ENCODE data around the gene STK10. TPM values are rescaled to one million over a fixed set of nuclear protein-coding genes. Genes with fewer than 3 reads are reported as not detected.

STK10 gene
- total RNA-seq, 2 experiments from 2014 or later = 301 to 316 TPM

DNA sequence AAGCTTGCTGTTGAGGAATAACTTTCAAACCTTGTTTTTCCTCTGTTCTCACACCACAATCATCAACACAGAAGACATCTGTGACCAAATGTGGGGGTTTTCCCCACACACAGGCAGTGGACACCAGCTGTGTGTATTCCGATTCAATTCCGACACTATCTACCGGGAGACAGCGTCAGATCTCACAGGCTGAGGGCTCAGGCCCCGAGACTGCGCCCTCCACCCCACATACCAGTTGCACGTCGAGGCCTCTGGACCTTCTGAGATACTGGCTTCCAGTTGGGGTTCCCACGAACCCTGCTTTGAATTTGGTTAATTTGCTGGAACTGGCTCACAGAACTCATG is 41.3 kb downstream of the STK10 start:
- H3K27me3 Mint-ChIP-seq = no peaks in the 10 kb centered on the region
- DNase-seq = no peak
- POLR2A ChIA-PET = interaction anchor here (1.0 kb wide), 1 partner anchor 32 kb away, joined by 3 read pairs; no protein-coding TSS in a partner anchor
- H3K4me3 Mint-ChIP-seq = no peak overlapping the region
- CTCF ChIA-PET = interaction anchor here (1.2 kb wide), 1 partner anchor 42 kb away, joined by 3 read pairs; the partner anchor contains the start of gene STK10
- no peaks in the 10 kb centered on the region for H3K9me3 Mint-ChIP-seq
- peaks cover 74% of the 10 kb centered on the region for H3K4me1 Mint-ChIP-seq
- H3K27ac Mint-ChIP-seq = no peak overlapping the region
- H3K36me3 Mint-ChIP-seq (ENCODE audit: low read depth) = peaks cover 61% of the 10 kb centered on the region

DNA sequence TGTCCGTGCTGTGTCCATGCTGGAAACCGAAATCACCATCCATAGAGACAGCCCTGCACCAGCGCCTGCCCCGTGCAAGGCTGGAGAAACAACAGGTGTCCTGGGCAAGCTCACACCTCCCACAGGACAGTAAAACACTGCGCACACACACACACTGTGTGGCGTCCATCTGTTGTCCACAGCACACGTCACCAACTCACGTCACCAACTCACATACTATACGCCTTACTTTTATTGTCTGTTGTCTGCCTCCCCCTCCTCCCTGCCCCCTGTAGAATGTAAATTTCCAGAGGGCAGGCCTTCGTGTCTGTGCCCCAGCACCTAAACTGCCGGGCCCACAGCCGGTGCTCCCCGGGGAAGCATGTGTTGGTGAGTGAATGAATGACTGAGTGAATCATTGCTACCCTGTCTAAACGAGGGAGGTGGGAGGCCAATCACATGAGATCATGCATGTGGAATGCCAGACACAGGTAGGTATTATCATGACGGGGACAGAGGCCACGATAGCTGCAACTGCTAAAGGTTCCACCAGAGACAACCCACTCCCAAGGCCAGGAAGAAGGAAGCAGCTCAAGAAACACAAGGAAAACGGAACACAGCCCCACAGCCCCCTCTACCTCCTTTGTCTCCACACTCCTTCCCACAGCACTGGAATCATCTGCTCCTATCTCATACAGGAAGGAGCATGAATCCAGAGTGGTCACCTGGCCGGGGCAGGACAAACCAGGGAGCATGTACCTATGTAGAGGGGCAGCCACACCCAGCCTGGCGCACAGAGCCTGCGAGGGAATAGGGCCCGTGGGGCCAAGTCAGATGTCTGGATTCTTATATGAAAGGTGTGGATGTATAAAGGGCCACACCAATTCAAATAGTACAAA is 41.9 kb downstream of the STK10 start:
- H3K27ac Mint-ChIP-seq = no peak overlapping the region
- no peak for DNase-seq
- H3K36me3 Mint-ChIP-seq (ENCODE audit: low read depth) = peaks cover 59% of the 10 kb centered on the region
- H3K27me3 Mint-ChIP-seq = no peaks in the 10 kb centered on the region
- H3K4me1 Mint-ChIP-seq = peaks cover 71% of the 10 kb centered on the region
- no peak overlapping the region for H3K4me3 Mint-ChIP-seq
- POLR2A ChIA-PET = interaction anchor here (1.0 kb wide), 1 partner anchor 32 kb away, joined by 3 read pairs; no protein-coding TSS in a partner anchor
- H3K9me3 Mint-ChIP-seq = no peaks in the 10 kb centered on the region
- CTCF ChIA-PET = interaction anchor here (1.2 kb wide), 1 partner anchor 42 kb away, joined by 3 read pairs; the partner anchor contains the start of gene STK10

DNA sequence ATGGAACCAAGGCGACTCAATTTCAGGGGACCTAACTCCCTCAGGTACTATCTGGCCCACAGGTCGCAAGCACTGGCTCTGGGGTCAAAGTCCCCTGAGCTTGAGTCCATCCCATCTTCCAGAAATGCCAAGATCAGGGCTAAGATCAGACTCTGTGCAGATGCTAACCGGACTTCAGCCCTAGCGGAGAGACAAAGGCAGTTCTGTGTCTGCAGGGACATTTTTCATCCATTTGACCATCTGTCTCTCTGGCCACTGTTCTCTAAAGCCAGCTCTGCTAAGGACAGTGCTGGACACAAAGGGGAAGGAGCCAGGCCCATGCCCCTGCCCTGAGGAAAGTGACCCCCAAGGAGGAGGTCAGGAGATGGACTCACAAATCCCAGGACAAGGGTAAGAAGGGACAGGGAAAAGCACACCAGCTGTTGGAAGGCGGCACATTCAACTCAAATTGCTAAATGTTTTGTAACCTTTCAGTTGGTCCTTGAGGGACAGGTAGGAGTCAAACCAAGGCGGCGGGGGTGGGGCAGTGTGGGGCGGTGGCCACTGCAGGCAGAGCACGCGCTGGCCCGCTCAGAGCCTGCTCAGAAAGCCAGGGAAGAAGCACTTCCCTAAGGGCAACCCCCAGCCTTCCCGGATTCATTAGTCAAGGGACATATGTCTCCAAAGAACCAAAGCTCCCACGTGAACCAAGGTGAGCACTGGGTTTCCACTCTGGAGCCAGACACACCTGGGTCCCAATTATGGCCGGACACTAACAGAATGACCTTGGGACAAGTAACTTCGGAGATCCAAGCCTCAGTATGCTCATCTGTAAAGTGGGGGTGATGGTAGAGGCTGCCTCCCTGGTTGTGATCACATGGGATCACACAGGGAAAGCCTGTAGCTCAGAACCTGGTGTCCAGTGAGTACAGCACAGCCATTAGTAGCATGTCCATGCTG is 42.8 kb downstream of the STK10 start:
- H3K27me3 Mint-ChIP-seq = no peaks in the 10 kb centered on the region
- ChIA-PET POLR2A (interaction anchor here (1.0 kb wide), 1 partner anchor 30 kb away, joined by 3 read pairs; no protein-coding TSS in a partner anchor), CTCF (no interaction called here)
- peaks cover 57% of the 10 kb centered on the region for H3K36me3 Mint-ChIP-seq (ENCODE audit: low read depth)
- DNase-seq = no peak
- H3K4me1 Mint-ChIP-seq = peaks cover 68% of the 10 kb centered on the region
- no peak overlapping the region for H3K4me3 Mint-ChIP-seq
- H3K9me3 Mint-ChIP-seq = no peaks in the 10 kb centered on the region
- no peak overlapping the region for H3K27ac Mint-ChIP-seq

DNA sequence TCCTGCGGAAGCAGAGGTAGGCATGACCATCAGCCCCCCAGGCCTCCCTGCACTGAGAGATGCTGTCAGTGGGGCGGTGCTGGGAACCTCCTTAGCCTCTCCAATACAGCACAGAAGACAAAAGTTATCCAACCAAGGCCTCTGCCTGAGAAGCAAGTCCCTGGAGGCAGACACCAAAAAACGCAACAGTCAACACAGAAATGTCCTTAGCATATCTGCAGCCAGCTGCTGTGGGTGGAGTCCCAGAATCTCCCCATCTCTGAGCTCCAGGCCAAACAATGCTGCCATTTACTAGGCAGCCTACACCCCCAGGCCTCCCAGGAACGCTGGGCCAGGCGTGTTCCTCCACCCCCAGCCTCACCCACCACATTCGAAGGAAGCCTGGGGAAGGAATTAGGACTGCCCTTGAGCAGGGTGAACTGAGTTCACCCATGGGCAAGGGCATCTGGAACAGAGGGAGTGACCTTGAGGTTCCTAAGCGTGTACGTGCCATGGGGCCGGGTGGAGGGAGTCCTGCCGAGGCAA is 43.7 kb downstream of the STK10 start:
- no peak for DNase-seq
- Mint-ChIP-seq H3K36me3 (ENCODE audit: low read depth) (peaks cover 60% of the 10 kb centered on the region), H3K27ac (no peak overlapping the region), H3K27me3 (no peaks in the 10 kb centered on the region), H3K4me1 (peaks cover 71% of the 10 kb centered on the region), H3K4me3 (no peak overlapping the region), H3K9me3 (no peaks in the 10 kb centered on the region)
- POLR2A ChIA-PET = interaction anchor here (1.0 kb wide), 1 partner anchor 31 kb away, joined by 3 read pairs; no protein-coding TSS in a partner anchor
- CTCF ChIA-PET = no interaction called here

DNA sequence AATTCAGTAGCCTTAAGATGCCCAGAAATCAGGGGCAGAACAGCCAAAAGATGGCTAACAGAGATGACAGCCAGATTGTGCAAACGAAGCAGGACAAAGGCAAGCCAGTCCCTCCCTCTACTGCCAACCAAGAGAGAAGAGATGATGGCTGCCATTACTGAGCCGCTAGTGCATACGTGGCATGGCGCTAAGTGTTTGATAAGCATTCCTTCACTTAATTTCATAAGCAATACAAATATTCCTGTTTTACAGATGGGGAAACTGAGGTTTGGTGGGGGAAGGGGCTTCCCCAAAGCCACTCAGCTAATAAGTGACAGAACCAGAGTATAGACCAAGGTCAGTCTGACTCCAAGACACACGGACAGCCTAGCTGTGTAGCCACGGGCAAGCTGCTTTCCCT is 44.1 kb downstream of the STK10 start:
- ChIA-PET POLR2A (interaction anchor here (1.4 kb wide), 1 partner anchor 53 kb away, joined by 4 read pairs; no protein-coding TSS in a partner anchor), CTCF (no interaction called here)
- Mint-ChIP-seq H3K36me3 (ENCODE audit: low read depth) (peaks cover 59% of the 10 kb centered on the region), H3K27me3 (no peaks in the 10 kb centered on the region), H3K4me1 (peaks cover 71% of the 10 kb centered on the region), H3K9me3 (no peaks in the 10 kb centered on the region), H3K4me3 (no peak overlapping the region), H3K27ac (no peak overlapping the region)
- DNase-seq = no peak

DNA sequence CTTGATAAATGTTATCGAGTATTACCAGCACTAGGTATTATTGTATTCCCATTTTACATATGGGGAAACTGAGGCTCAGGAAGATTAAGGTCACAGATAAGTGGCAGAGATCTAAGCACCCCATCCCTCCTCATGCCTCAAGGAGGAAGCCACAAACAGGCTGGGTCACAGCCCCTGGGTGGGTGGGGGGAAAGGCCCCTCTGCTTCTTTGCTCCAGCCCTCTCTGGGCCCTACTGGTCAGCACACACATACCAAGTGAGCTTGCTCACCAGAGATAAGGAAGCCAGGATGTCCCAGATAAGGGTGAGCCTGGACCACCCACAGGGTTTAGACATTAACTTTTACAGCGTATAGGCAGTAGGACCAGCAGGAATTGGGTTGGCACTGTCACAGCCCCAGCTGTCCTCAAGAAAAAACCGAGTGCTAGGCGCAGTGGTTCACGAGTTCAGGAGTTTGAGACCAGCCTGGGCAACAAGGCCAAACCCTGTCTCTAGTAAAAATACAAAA is 45.3 kb downstream of the STK10 start:
- POLR2A ChIA-PET = interaction anchor here (0.6 to 1.4 kb wide), 3 partner anchors 31 to 141 kb away, joined by 3 to 4 read pairs (median 3); partner anchors contain the start of gene UBTD2
- H3K9me3 Mint-ChIP-seq = no peaks in the 10 kb centered on the region
- no peak overlapping the region for H3K4me3 Mint-ChIP-seq
- DNase-seq = no peak
- CTCF ChIA-PET = interaction anchor here (0.6 to 1.9 kb wide), 2 partner anchors 46 to 108 kb away, joined by 3 to 8 read pairs; partner anchors contain the start of gene STK10
- H3K27ac Mint-ChIP-seq = no peak overlapping the region
- no peaks in the 10 kb centered on the region for H3K27me3 Mint-ChIP-seq
- peaks cover 55% of the 10 kb centered on the region for H3K36me3 Mint-ChIP-seq (ENCODE audit: low read depth)
- H3K4me1 Mint-ChIP-seq = peaks cover 66% of the 10 kb centered on the region

DNA sequence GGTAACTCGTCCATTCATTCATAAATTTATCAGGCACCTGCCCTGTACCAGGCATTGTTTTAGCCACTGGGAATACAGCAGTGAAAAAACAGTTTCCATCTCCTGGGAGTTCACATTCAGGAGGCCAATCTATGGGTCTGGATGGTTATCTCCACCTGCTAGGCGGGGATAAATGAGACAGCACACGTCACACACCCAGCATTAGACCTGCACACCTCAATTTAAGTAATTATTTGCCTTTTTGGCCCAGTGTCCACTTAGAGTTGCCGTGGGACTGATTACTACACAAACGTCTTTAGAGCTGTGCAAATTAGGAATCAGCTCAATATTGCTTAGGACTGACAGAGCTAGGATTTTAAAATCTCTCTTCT is 46.1 kb downstream of the STK10 start:
- no peak overlapping the region for H3K4me3 Mint-ChIP-seq
- DNase-seq = no peak
- ChIA-PET CTCF (interaction anchor here (1.9 kb wide), 1 partner anchor 47 kb away, joined by 8 read pairs; the partner anchor contains the start of gene STK10), POLR2A (no interaction called here)
- peaks cover 65% of the 10 kb centered on the region for H3K4me1 Mint-ChIP-seq
- no peaks in the 10 kb centered on the region for H3K9me3 Mint-ChIP-seq
- no peak overlapping the region for H3K27ac Mint-ChIP-seq
- no peaks in the 10 kb centered on the region for H3K27me3 Mint-ChIP-seq
- H3K36me3 Mint-ChIP-seq (ENCODE audit: low read depth) = peaks cover 54% of the 10 kb centered on the region

DNA sequence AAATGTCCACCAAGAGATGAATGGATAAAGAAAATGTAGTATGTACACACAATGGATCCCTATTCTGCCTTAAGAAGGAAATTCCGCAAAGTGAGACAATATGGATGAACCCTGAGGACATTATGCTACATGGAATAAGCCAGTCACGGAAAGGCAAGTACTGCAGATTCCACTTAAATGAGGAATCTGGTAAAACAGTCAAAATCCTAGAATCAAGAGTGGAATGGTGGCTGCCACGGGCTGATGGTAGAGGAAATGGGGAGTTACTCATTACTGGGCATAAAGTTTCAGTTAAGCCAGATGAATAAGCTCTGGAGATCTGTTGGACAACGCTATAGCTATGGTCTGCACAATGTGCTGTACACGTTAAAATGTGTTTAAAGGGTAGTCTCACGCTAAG is 47.2 kb downstream of the STK10 start:
- no peaks in the 10 kb centered on the region for H3K27me3 Mint-ChIP-seq
- H3K27ac Mint-ChIP-seq = no peak overlapping the region
- ChIA-PET CTCF (interaction anchor here (0.7 to 1.9 kb wide), 2 partner anchors 48 to 252 kb away, joined by 3 to 8 read pairs; partner anchors contain the start of gene STK10), POLR2A (interaction anchor here (0.7 kb wide), 2 partner anchors 8 to 38 kb away, joined by 3 read pairs; no protein-coding TSS in a partner anchor)
- H3K4me3 Mint-ChIP-seq = no peak overlapping the region
- peaks cover 51% of the 10 kb centered on the region for H3K36me3 Mint-ChIP-seq (ENCODE audit: low read depth)
- DNase-seq = no peak
- peaks cover 60% of the 10 kb centered on the region for H3K4me1 Mint-ChIP-seq
- no peaks in the 10 kb centered on the region for H3K9me3 Mint-ChIP-seq

DNA sequence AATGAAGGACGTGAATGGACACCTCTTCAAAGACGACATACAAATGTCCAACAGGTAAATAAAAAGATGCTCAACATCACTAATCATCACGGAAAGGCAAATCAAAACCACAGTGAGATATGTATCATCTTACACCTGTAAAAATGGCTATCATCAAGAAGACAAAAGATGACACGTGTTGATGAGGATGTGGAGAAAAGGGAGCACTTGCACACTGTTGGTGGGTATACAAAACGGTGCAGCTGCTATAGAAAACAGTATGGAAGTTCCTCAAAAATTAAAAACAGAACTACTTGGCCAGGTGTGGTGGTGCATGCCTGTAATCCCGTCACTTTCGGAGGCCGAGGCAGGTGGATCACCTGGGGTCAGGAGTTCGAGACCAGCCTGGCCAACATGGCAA is 47.9 kb downstream of the STK10 start:
- H3K4me1 Mint-ChIP-seq = peaks cover 66% of the 10 kb centered on the region
- H3K4me3 Mint-ChIP-seq = no peak overlapping the region
- no peak overlapping the region for H3K27ac Mint-ChIP-seq
- H3K27me3 Mint-ChIP-seq = no peaks in the 10 kb centered on the region
- ChIA-PET CTCF (no interaction called here), POLR2A (no interaction called here)
- DNase-seq = no peak
- H3K36me3 Mint-ChIP-seq (ENCODE audit: low read depth) = peaks cover 58% of the 10 kb centered on the region
- no peaks in the 10 kb centered on the region for H3K9me3 Mint-ChIP-seq

DNA sequence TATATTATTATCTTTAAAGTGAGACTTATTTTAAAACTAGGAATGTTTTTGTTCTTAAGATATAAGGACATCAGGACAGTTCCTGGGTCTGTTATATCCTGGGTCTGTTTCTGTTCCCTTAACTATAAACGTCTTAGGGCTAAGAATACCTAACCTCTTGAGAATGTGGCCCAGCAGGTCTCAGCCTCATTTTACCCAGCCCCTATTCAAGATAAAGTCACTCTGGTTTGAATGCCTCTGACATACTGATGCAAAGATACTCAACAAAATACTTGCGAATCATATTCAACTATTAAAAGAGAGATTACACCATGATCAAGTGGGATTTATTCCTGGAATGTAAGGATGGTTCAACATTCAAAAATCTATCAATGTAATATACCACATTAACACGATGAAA is 51.0 kb downstream of the STK10 start:
- POLR2A ChIA-PET = no interaction called here
- Mint-ChIP-seq H3K36me3 (ENCODE audit: low read depth) (peaks cover 74% of the 10 kb centered on the region), H3K9me3 (no peaks in the 10 kb centered on the region)

DNA sequence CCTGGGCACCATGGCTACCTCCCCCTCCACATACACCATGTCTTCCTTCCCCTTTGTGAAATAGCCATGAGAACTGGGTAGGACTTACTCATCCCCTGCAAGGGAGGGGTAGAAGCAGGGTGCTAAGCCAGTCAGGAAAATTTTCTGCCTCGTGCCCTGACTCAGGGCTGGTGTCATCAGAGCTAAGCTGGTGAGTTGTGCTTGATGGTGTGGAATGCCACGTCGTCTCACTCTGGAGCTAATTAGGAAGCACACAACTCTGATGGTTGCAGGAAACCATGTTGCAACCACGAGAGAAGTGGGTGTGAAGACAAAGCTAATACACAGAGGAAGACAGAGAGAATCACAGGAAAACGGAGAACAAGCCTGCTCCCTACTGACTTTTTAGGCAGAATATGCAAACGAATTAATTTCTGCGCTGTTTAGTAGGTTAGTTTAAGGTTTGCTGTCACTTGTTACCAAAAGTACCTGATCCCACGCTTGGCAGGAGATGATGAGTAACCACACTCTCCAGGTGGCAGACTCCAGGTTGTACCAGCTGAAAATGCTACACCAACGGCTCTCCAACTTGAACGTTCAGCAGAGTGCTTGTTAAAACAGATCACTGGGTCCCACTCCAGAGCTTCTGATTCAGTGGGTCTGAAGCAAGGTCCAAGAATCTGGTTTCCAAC is 54.5 kb downstream of the STK10 start:
- H3K27me3 Mint-ChIP-seq = no peaks in the 10 kb centered on the region
- DNase-seq = peak; percentile 39
- no peak overlapping the region for H3K4me3 Mint-ChIP-seq
- H3K36me3 Mint-ChIP-seq (ENCODE audit: low read depth) = peaks cover 81% of the 10 kb centered on the region
- ChIA-PET CTCF (interaction anchor here (0.7 to 1.6 kb wide), 3 partner anchors 27 to 149 kb away, joined by 3 to 4 read pairs (median 3); no protein-coding TSS in a partner anchor), POLR2A (interaction anchor here (0.7 to 2.1 kb wide), 8 partner anchors 10 to 55 kb away, joined by 3 to 13 read pairs (median 4); partner anchors contain the start of gene STK10)
- peak overlapping the region; percentile 78 for H3K27ac Mint-ChIP-seq
- H3K9me3 Mint-ChIP-seq = no peaks in the 10 kb centered on the region
- peaks cover 54% of the 10 kb centered on the region for H3K4me1 Mint-ChIP-seq

More for the DNA sequence above, 51.0 kb downstream of the STK10 start:
- Mint-ChIP-seq H3K27me3 (no peaks in the 10 kb centered on the region), H3K4me1 (peaks cover 65% of the 10 kb centered on the region), H3K4me3 (no peak overlapping the region), H3K27ac (no peak overlapping the region)
- DNase-seq = no peak
- CTCF ChIA-PET = interaction anchor here (0.6 kb wide), 1 partner anchor 78 kb away, joined by 4 read pairs; no protein-coding TSS in a partner anchor

DNA sequence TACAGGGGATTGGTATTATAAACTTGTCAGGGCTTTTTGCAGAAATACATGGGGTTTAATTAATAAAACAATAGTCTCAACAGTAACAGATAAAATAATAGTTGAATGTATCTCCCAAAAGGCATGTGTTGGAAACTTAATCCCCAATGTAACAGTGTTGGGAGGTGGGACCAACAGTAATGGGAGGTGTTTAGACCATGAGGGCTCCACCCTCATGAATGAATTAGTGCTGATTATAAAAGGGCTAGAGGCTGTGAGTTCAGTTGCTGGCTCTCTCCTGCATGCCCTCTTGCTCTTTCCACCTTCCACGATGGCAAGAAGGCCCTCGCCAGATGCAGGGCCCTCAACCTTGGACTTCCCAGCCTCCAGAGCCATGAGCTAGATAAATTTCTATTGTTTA is 56.3 kb downstream of the STK10 start:
- CTCF ChIA-PET = no interaction called here
- no peak overlapping the region for H3K27ac Mint-ChIP-seq
- no peaks in the 10 kb centered on the region for H3K9me3 Mint-ChIP-seq
- peaks cover 54% of the 10 kb centered on the region for H3K4me1 Mint-ChIP-seq
- H3K36me3 Mint-ChIP-seq (ENCODE audit: low read depth) = peaks cover 87% of the 10 kb centered on the region
- no peaks in the 10 kb centered on the region for H3K27me3 Mint-ChIP-seq
- H3K4me3 Mint-ChIP-seq = no peak overlapping the region
- DNase-seq = no peak
- POLR2A ChIA-PET = interaction anchor here (1.1 to 1.4 kb wide), 4 partner anchors 9 to 151 kb away, joined by 3 to 6 read pairs (median 3); no protein-coding TSS in a partner anchor

Data from activated CD4-positive, alpha-beta memory T cell treated with anti-CD3 and anti-CD28 coated beads, Interleukin-2, amount 10 ng/mL, durations not matched to agents 7 days and 5 days (primary cell).